Activated naive CD4-positive, alpha-beta T cell treated with anti-CD3 and anti-CD28 coated beads, Interleukin-2, amount 50 U/mL, for 72 hours (primary cell): ENCODE results near the gene CACNA2D4. TPM values are rescaled to one million over a fixed set of nuclear protein-coding genes. Genes with fewer than 3 reads are reported as not detected.

Experiments used
- ATAC-seq, 2 donors: fragments of 150-1000 bp; cut with Tn5 transposase; 2 replicates each; pipeline ENCODE4 v1.10.0; 2021; ENCODE audit warnings: mild to moderate bottlenecking in 2 of 2, moderate library complexity in 2 of 2
- DNase-seq, 2 donors: peaks; one replicate each; pipeline ENCODE4 v3.0.0; 2021 to 2022; ENCODE audit warnings: low spot score in 2 of 2
- H3K27ac Mint-ChIP-seq, 2 donors: one replicate each; pipeline ENCODE4 v1.8.0; 2022; ENCODE audit warnings: mild to moderate bottlenecking in 2 of 2, mixed read lengths in 2 of 2
- H3K36me3 Mint-ChIP-seq, 2 donors: one replicate each; pipeline ENCODE4 v1.8.0; 2022; ENCODE audit warnings: mixed read lengths in 2 of 2
- H3K9me3 Mint-ChIP-seq, 2 donors: one replicate each; pipeline ENCODE4 v1.8.0; 2022; ENCODE audit warnings: mixed read lengths in 2 of 2
- total RNA-seq, 2 donors: library from RNA; stranded (reverse); gene quantifications; one replicate each; pipeline ENCODE4 v1.2.3, GENCODE V29; 2022

Gene CACNA2D4
- total RNA-seq, 2 donors from 2014 or later = 3.8 to 5.4 TPM

GRCh38 chr12:1848146-1848545 is 70.3 kb downstream of the CACNA2D4 start:
- no peaks in the 10 kb centered on the region for H3K9me3 Mint-ChIP-seq
- DNase-seq = no peak
- no peak for ATAC-seq
- H3K27ac Mint-ChIP-seq = peak overlapping the region in 1 of 2 donors; percentile 76
- no peaks in the 10 kb centered on the region for H3K36me3 Mint-ChIP-seq

GRCh38 chr12:1847411-1847810 is 71.0 kb downstream of the CACNA2D4 start:
- DNase-seq = no peak
- no peaks in the 10 kb centered on the region for H3K9me3 Mint-ChIP-seq

GRCh38 chr12:1846421-1847405 is 71.7 kb downstream of the CACNA2D4 start:
- Mint-ChIP-seq H3K36me3 (no peaks in the 10 kb centered on the region), H3K27ac (peak overlapping the region in 1 of 2 donors; percentile 55), H3K9me3 (no peaks in the 10 kb centered on the region)
- ATAC-seq = no peak
- no peak for DNase-seq

More at GRCh38 chr12:1847411-1847810, 71.0 kb downstream of the CACNA2D4 start:
- Mint-ChIP-seq H3K27ac (no peak overlapping the region), H3K36me3 (no peaks in the 10 kb centered on the region)
- no peak for ATAC-seq

- H3K9me3 Mint-ChIP-seq = no peaks in the 10 kb centered on the region
- no peak for ATAC-seq
- no peaks in the 10 kb centered on the region for H3K36me3 Mint-ChIP-seq
- H3K27ac Mint-ChIP-seq = no peak overlapping the region
- DNase-seq = no peak
Measured at GRCh38 chr12:1845886-1846285, 72.6 kb downstream of the CACNA2D4 start.

- DNase-seq = peak in 1 of 2 donors; percentile 25
- H3K27ac Mint-ChIP-seq = no peak overlapping the region
- no peaks in the 10 kb centered on the region for H3K9me3 Mint-ChIP-seq
- H3K36me3 Mint-ChIP-seq = no peaks in the 10 kb centered on the region
- no peak for ATAC-seq
Measured at GRCh38 chr12:1845427-1845826, 73.0 kb downstream of the CACNA2D4 start.

- no peak for DNase-seq
- ATAC-seq = no peak
- no peak overlapping the region for H3K27ac Mint-ChIP-seq
- H3K36me3 Mint-ChIP-seq = no peaks in the 10 kb centered on the region
- H3K9me3 Mint-ChIP-seq = no peaks in the 10 kb centered on the region
Measured at GRCh38 chr12:1844661-1845409, 73.6 kb downstream of the CACNA2D4 start.

- ATAC-seq (no peak), DNase-seq (peak in 1 of 2 donors; percentile 42)
- Mint-ChIP-seq H3K36me3 (no peaks in the 10 kb centered on the region), H3K9me3 (no peaks in the 10 kb centered on the region), H3K27ac (no peak overlapping the region)
Measured at GRCh38 chr12:1844223-1844622, 74.2 kb downstream of the CACNA2D4 start.

GRCh38 chr12:1843641-1844005 is 74.8 kb downstream of the CACNA2D4 start:
- no peaks in the 10 kb centered on the region for H3K36me3 Mint-ChIP-seq
- H3K27ac Mint-ChIP-seq = no peak overlapping the region
- H3K9me3 Mint-ChIP-seq = no peaks in the 10 kb centered on the region
- peak in 1 of 2 donors; percentile 18 for DNase-seq
- no peak for ATAC-seq

GRCh38 chr12:1842905-1843640 is 75.4 kb downstream of the CACNA2D4 start:
- ATAC-seq (no peak), DNase-seq (peak in 1 of 2 donors; percentile 20)
- Mint-ChIP-seq H3K9me3 (no peaks in the 10 kb centered on the region), H3K27ac (no peak overlapping the region), H3K36me3 (no peaks in the 10 kb centered on the region)

GRCh38 chr12:1842183-1842904 is 76.1 kb downstream of the CACNA2D4 start:
- Mint-ChIP-seq H3K27ac (no peak overlapping the region), H3K9me3 (no peaks in the 10 kb centered on the region), H3K36me3 (no peaks in the 10 kb centered on the region)
- no peak for ATAC-seq
- peak in 1 of 2 donors; percentile 14 for DNase-seq

- Mint-ChIP-seq H3K27ac (no peak overlapping the region), H3K36me3 (no peaks in the 10 kb centered on the region), H3K9me3 (no peaks in the 10 kb centered on the region)
- DNase-seq (no peak), ATAC-seq (no peak)
Measured at GRCh38 chr12:1841586-1842182, 76.8 kb downstream of the CACNA2D4 start.

GRCh38 chr12:1840981-1841425 is 77.4 kb downstream of the CACNA2D4 start:
- Mint-ChIP-seq H3K27ac (no peak overlapping the region), H3K36me3 (no peaks in the 10 kb centered on the region), H3K9me3 (no peaks in the 10 kb centered on the region)
- ATAC-seq = no peak
- no peak for DNase-seq

- H3K9me3 Mint-ChIP-seq = no peaks in the 10 kb centered on the region
- ATAC-seq = no peak
- no peak for DNase-seq
- H3K27ac Mint-ChIP-seq = no peak overlapping the region
- no peaks in the 10 kb centered on the region for H3K36me3 Mint-ChIP-seq
Measured at GRCh38 chr12:1839956-1840951, 78.2 kb downstream of the CACNA2D4 start.

- Mint-ChIP-seq H3K36me3 (no peaks in the 10 kb centered on the region), H3K9me3 (no peaks in the 10 kb centered on the region), H3K27ac (no peak overlapping the region)
- ATAC-seq (no peak), DNase-seq (no peak)
Measured at GRCh38 chr12:1839464-1839863, 79.0 kb downstream of the CACNA2D4 start.

- H3K9me3 Mint-ChIP-seq = no peaks in the 10 kb centered on the region
- ATAC-seq = no peak
Measured at GRCh38 chr12:1838994-1839365, 79.5 kb downstream of the CACNA2D4 start.

More at GRCh38 chr12:1838994-1839365, 79.5 kb downstream of the CACNA2D4 start:
- DNase-seq = no peak
- Mint-ChIP-seq H3K27ac (no peak overlapping the region), H3K36me3 (no peaks in the 10 kb centered on the region)
